HG03139 (cell line): ENCODE results near the gene GNA12.
"Not testable (repeated sequence)": the region's sequence is repeated elsewhere in the genome, so short reads cannot be mapped to it uniquely, and the experiment has no call there.

Experiments
- ATAC-seq: cut with Tn5 transposase; IDR thresholded peaks from one replicate; pipeline ENCODE4 v1.9.1; 2021; ENCODE audit not compliant: unreplicated experiment

The GNA12 gene

DNA sequence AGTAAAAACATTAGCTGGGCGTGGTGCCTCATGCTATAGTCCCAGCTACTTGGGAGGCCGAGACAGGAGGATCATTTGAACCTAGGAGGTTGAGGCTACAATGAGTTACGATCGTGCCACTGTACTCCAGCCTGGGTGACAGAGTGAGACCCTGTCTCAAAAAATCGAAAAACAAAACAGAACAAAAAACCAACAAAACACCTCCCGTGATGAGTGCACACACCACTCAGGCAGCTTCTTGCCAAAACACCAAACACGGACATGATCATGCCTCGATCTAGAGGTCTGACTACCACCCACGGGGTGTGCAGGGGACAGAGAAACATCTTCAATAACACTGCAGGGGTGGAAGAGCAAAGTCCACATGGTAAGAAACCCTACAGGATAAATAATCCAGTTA, 111.7 kb downstream of the GNA12 start:
- no peak for ATAC-seq

DNA sequence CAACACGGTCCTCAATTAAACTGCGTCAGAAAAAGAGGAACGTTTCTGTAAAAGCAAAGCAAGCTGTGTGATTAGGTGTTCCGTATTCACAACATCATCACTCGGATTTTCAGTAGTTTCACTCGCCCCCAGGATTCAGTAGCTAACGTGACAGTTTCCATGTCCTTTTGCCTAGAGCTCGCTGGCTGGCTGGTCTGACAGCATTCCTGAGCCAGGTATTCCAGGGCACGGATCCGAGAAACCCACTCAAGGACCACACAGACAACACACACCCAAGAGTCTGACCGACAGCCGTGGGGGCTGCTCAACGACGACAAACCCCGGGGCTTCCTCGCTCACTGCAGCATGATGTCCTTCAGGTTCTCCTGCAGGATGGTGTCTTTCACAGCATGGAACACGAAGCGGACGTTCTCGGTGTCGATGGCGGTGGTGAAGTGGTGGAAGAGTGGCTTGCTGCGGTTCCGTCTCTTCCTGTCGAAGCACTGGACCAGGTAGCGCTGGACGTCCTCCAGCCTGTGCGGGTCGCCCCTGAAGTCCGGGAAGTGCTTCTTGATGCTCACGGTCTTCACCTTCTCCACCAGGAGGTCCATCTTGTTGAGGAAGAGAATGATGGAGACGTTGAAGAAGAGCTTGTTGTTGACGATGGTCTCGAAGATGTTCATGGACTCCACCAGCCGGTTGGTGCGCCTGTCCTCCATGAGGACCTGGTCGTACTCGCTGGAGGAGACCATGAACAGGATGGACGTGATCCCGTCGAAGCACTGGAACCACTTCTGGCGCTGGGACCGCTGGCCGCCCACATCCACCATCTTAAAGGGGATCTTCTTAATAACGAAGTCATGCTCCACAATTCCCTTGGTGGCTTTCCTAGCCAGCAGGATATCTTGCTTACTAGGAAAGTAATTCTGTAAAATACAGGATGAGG, 113.0 kb downstream of the GNA12 start:
- ATAC-seq = no peak

DNA sequence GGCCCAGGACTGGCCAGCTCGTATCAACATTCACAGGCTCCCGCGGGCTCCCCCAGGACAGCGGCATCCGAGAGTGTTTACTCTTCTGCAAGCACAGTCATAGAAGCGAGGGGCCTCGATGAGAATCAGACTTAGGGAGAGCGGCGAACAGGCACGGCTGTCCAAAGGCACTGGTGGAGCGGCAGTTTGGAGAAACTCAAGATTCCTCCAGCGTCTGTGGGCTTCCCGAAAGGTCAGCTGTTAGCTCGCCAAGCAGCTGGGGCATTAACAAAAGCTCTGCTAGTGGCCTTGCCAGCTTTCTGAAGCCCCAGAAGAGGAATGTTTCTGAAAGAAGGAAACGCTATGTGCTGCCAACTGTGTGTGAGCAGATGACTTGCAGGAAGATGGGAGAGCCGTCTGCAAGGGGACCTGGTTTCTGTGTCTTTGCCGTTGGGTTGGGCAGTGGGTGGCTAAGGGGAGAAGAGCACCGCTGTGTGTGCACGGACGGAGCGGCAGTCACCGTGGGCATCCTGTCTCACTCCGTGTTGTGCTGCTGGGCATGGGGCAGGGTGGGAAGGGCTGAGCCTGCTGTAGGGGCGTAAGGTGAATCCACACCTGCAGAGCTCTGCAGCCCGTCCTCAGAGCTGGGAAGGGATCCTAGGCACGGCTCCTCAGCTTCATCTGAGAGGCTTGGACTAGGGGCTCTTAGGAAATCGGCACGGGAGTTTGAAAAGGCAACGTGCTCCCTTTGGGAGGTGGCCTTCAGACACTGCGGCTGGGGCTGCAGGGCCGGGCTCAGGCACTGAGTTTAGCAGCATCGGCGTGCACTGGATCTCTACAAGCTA, 114.0 kb downstream of the GNA12 start:
- no peak for ATAC-seq

DNA sequence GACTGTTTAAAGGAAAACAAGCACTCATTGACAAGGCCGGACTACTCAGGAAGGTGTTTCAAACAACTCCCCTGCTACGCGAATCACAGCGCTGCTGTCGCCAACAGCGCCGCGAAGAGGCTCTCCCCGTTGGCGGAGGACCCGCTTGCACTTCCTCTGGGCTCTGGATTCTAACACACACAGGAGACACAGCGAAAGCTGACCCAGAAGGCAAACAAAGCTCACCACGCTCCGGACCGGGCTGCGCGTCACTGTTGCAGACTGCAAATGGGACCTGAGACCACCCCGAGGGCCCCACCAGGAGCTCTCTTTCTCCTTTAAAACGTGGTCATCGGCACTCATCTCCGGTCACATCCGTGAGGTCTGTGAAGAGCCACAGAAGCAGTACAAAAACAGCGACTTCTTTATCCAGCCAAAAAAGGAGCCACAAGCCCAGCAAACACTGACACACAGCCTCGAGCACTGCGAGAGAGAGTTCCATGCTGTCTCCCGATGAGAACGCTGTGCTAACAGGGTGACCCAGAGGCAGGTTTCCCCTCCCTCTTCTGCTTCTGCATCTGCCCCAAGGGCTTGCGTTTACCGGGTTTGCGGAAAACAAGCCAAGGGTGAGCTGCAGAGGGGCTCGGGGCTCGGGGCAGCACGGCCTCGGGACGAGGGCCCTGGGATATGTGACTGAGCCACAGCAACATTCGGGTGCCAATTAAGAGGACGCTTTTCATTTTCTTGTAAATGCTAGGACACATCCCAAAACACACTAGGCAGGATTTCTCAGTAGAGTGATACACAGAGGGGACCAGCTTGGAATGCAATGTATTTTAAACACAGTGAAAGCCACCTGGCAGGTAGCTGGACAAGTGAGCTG, 114.8 kb downstream of the GNA12 start:
- no peak for ATAC-seq

DNA sequence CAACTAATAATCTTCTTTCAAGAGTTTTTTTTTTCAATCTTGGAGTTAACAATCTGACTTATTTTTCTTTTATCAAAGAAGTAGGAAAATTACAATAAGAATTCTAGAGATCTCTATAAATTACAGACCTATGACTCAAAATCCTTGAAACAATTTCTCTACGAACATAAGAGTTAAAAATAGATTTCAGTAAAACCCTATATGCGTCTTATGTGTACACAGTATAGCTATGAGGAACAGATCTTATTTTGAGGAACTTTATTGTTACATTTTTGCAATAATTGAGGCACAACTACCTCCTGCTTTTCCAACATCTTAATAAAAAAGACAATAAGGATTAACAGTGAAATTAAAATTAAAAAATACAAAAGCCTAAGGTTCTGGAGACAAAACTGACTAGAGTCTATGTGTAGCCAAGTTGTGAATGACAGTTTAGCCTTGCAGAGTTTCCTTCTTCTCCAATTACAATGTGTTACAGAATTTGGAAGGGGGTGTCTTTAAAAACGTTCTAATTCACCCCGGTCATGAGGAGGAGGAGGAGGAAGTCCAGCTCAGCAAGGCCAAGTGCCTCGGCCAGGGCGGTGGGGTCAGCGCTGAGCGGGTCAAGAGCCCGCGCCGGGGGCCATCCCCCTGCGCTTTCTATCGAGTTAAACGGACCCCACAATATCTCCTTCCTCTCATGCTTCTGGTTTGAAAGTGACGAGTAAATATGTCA, 115.6 kb downstream of the GNA12 start:
- ATAC-seq = no peak

DNA sequence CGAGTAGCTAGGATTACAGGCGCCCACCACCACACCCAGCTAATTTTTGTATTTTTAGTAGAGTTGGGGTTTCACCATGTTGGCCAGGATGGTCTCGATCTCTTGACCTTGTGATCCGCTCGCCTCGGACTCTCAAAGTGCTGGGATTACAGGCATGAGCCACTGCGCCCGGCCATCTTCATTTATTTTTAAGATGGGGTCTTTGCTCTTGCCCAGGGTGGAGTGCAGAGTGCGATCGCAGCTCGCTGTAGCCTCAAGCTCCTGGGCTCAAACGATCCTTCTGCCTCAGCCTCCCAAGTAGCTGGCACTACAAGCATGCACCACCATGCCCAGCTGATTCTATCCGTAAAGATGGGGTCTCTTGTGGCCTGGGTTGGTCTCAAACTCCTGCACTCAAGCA, 116.9 kb downstream of the GNA12 start:
- ATAC-seq = not testable (repeated sequence)

DNA sequence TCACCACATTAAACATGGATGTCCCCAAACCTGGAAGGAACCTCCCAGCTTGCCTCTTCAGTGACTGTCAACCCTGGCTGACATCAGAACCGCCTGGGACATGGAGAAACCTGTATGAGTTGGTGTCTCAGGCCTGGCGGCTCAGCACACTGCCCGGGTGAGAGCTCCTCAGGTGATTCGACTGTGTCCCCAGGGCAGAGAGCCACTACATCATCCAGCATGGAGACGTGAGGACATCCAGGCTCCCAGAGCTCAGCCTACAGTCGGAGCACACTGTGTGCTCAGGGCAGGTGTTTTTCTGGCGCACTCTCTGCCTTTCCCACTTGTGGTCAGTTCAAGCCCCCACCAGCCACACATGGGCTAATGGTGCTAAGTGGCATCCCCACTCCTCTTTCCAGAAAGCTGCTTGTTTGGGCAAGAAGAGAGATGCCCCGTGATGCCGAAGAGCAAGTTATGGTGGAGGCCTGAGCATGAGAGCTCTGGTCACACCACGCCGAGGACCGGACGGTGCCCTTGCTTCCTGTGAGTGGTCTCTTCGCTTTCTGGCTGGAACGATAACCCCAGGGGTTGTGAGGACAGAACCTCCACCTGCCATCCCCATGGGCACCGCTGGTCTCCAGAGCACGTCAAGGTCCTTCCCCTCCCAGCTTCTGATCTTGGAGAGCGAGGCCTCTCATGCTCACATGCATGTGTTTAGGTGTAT, 117.6 kb downstream of the GNA12 start:
- ATAC-seq = no peak

- no peak for ATAC-seq
These were observed 118.7 kb downstream of the GNA12 start for GRCh38 chr7:2725178-2726105.

GRCh38 chr7:2724453-2725177, 119.5 kb downstream of the GNA12 start:
- ATAC-seq = no peak

DNA sequence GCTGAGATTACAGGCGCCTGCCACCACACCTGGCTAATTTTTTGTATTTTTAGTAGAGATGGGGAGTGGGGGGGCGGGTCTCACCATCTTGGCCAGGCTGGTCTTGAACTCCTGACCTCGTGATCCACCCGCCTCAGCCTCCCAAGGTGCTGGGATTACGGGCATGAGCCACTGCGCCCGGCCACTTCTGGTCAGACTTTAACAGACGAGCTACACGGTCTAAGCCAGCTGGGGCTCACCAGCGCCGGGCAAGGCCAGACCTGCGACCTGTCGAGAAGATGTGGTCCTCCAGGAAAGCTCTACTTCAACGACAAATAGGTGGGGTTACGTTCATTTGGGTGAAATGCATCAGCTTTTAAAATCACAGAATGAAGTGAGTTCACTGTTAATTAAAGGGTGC, 120.1 kb downstream of the GNA12 start:
- not testable (repeated sequence) for ATAC-seq

DNA sequence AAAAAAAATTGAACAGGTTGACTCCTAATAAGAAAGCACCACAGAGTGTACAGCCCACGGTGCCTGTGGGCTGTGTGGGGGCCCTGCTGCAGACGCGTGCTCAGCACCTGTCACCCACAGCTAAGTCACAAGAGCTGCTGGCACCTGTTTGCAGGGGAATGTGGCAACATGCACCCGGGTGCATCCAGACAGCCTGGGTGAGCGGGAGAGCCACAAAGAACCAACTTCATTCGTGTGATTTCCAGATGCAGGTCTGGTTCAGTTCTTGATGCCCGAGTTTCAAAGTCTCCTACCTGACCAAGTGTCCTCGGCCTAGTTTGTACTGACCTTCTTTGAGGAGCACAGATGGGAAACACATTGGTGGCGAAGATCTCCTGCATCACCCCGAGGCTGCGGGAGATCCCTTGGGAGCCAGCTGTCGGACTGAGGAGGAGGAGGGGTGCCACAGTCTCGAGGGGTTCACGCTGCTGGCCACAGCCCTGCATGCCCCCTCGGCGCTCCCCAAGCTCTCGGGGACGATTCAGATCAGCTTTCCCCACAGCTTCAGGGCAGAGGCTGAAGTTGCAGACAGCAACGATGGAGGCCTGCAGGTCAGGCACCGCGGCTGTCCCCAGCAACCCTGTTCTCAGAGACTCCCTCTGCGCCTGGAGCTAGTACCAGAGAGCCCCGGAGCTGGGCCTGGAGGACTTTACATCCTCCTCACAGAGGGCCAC, 120.8 kb downstream of the GNA12 start:
- no peak for ATAC-seq

- ATAC-seq = no peak
These were observed 121.5 kb downstream of the GNA12 start for GRCh38 chr7:2722591-2722990.

DNA sequence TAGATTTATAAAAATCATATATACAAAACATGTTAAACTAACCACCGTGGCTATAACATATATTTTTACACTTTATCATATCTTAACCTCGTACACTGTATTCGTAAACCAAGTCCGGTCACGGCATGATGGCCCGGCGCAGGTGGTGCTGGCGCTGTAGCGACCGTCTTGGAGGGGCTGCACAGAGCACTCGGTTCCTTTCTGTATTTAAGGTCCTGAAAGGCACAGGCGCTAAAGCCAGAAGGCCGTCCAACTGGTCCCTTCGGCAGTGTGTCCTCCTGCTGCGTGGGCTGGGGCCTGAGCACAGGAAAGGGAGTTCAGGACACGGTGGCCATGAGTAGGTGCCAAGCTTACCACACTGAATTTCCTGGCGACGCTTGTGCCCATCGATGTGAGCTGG, 122.3 kb downstream of the GNA12 start:
- ATAC-seq = no peak

DNA sequence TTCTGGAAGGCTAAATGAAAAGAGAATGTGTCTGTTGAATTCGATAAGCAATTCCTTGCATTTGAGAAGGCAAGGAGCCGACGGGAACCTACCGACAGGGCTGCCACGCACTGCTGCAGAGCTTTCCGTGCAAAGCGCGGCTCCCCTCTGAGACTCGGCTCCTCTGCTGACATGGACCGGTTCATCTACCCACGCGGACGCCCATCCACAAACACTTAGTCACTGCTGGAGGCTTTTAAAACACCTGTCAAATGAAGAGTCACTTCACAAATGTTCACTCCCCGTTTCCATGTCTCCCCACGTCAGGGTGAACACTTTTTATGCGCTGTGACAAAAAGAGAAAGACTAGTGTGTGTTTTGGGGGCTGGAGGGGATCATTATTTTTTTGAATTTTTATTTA, 124.1 kb downstream of the GNA12 start:
- no peak for ATAC-seq

DNA sequence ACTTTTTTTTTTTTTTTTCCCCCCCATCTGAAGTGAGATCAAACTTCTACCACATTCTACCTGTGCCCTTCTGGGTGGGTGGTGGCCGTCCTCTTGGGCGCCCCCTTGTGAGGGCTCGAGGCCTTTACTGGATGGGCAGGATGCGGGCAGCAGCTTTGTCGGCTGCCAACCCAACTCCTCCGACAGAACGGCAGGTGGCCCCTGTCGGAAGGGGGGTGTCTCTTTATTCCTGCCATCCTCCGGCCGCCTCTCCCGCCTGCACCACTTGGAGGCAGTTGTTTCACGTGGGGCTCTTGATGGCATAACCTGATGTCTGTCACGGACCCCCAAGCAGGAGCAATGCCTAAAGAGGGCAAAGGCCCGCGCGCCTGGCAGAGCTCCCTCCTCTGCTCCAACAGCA, 125.1 kb downstream of the GNA12 start:
- ATAC-seq = no peak

GRCh38 chr7:2718296-2718965, 125.7 kb downstream of the GNA12 start:
- ATAC-seq = no peak
